ENCODE results near the gene BCL3.

DNA sequence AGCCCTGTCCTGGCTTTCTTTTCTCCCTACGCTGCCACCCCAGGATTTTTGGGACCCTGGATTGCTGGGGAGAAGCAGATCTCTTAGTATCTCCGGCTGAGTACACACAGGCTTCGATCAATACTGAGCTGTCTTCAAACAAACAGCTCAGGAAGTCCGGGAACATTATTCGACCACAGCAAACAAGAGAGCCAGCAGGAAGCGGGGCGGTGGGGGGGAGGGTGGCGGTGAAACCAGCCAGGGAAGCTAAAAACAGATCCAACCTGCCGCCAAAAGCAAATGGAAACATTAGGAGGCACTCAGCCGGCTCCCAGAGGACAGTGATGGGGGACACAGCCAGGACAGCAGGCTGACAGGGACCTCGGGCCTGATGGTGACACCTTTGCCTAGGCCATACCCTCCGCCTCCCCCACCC is 48.2 kb downstream of the BCL3 start:
- TF ChIP-seq, protein P1, sequence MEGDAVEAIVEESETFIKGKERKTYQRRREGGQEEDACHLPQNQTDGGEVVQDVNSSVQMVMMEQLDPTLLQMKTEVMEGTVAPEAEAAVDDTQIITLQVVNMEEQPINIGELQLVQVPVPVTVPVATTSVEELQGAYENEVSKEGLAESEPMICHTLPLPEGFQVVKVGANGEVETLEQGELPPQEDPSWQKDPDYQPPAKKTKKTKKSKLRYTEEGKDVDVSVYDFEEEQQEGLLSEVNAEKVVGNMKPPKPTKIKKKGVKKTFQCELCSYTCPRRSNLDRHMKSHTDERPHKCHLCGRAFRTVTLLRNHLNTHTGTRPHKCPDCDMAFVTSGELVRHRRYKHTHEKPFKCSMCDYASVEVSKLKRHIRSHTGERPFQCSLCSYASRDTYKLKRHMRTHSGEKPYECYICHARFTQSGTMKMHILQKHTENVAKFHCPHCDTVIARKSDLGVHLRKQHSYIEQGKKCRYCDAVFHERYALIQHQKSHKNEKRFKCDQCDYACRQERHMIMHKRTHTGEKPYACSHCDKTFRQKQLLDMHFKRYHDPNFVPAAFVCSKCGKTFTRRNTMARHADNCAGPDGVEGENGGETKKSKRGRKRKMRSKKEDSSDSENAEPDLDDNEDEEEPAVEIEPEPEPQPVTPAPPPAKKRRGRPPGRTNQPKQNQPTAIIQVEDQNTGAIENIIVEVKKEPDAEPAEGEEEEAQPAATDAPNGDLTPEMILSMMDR (IDR thresholded peaks at IDR 0.05; ENCODE audit: low read depth, low read length) = no peak
- TF ChIP-seq EZH2phosphoT487 (IDR thresholded peaks at IDR 0.05; ENCODE audit: low read depth) = no peak

Data from OCI-LY3 (cell line).